HG03558 (cell line): ENCODE measurements around the gene HIRA.

Experiments
- ATAC-seq: cut with Tn5 transposase; IDR thresholded peaks from one replicate; pipeline ENCODE4 v1.9.1; 2021; ENCODE audit warnings: moderate number of reproducible peaks; ENCODE audit not compliant: unreplicated experiment; ENCODE audit errors: extremely low read depth

The HIRA gene

DNA sequence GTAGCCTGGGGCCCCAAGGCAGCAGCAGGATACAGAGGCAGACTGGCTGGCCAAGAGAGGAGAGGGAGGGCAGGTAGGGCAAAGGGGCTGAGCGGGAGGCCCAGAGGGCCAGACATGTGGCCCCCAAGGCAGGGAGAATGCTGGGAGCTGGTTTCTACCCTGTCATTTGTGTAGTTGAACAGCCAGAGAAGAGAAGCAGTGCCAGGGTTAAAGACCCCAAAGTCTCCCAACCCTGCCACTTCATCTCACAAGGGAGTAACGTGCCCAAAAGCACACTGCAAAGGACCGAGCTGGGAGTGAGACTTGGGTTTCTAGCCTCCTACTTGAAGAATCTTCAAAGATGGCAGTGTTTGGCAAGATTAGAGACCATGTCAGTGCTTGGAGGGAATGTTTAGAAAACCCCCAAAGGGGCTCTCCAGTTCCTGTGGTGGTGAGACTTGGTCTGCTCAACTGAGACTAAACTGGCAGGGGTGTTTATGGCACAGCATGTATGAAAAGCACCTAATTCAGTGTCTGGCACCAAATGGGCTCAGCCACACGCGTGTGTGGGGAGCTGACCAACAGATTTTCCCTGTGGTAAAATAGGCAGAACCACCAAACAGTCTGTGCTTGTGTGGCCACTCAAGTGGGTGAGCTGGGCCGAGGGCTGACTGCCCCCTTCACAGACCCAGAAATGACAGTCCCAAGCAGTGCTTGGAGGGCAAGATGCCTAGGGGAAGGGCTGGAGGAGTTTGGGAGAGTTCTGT, 71.8 kb downstream of the HIRA start:
- no peak for ATAC-seq

DNA sequence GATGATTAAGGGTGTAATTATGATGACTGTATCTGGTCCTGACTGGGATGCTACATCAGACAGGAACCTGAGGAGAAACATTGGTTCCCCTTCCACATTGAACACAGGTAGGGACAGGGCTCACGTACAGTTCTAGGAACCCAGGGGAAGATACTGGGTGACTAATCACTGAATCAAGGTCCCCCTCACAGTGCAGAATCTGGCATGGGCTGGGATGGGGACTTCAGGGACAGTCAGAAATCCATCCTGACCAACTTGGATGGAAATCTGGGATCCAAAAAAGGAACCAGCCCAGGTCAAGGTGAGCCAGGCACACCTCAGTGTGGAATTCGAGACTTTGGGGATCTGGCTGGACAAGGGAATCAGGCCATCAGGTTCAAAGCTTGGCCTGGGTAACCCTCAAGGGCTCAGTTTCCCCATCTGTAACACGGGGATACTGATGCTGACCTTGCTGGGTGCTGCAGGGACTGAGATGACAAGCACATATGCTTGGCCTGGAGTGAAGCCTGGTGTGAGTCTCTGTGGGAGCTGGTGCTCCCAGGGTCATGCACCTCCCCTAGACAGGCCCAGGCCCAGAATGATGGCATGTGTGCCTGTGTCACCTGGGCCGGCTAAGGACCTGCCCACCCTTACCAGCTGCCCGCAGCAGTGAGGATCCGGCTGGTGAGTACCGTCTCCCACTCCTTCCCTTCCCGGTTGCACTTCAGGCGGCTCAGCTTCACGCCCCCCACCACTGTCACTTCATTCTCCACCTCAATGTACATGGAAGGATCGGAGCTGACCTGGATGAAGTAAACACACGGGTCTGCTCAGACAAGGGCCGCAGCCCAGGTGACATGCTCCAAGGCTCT, 72.6 kb downstream of the HIRA start:
- no peak for ATAC-seq

DNA sequence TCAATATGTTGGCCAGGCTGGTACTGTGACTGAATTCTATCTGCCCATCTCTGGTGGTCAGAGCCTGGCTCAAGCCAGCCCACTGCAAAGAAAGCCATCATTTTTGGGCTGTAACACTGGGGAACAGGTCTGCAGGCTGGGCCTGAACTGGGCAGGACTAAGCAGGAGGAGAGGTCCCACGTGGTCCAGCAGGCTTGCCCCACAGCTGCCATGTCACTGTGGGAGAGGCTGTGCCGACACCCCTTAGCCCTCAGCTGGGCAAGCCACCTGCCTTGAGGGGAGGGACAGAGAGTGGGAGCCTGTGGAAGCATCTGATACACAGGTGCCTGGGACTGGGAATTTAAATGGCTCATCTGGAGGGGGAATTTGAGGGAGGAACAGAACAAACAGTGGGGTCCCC, 73.3 kb downstream of the HIRA start:
- ATAC-seq, result no peak

DNA sequence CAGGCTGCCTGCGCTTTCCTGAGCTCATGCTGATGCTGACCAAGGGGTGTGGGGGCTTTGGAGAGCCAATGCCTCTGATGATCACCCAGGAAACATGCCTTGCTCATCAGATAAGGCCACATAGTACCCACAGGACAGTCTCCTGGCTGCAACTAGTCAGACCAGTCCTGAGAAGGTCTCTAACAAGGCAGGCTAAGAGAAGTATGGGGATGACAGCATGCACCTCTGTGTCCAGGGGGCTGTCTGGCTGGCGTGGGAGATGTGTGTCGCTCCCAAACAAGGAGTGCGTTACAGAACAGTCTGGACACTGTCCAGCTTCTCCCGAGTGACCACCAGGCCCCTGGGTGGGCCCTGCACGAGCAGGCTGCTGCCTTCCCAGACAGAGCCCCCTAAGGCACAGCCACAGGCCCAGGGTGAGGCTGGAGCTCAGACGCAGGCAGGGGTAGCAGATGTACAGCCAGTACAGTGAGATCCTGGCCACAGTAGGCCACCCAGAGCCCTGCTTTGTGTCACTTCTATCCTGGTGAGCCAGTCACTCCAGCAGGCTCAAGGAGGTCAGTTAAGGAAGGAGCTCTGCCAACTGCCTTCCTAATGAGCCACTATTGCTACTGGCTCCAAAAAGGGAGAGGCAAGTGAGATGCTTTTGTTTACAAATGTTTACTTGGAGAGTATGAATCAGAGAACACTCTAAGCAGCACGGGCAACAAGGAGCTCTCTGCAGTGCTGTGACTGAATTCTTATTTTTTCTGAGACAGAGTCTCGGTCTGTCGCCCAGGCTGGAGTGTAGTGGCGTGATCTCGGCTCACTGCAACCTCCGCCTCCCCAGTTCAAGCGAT, 74.0 kb downstream of the HIRA start:
- ATAC-seq, result no peak

DNA sequence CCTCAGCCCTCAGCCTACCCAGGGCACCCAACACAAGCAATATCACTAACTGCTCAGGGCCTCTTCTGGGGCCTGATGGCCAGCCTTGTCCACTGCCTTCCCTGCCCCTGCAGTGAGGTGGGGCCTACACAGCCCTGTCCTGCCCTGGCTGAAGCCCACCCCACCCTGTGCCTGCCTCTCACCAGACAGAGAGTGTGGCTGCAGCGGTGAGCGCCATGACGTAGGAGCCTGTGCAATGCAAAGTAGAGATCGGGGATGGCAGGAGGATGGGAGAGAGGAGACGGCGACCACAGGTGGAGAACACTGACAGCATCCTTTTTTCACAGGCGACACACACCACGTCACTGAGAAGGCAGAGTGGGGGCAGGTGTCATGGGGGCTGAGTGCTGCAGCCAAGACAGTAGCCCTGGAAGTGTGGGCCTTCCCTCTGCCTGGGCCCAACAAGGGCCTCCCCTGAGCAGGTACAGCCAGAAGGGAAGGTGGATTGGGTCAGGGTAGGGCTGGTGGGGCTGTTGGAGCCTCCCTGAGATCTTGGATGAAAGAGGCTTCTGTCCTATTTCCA, 74.7 kb downstream of the HIRA start:
- ATAC-seq, result no peak

DNA sequence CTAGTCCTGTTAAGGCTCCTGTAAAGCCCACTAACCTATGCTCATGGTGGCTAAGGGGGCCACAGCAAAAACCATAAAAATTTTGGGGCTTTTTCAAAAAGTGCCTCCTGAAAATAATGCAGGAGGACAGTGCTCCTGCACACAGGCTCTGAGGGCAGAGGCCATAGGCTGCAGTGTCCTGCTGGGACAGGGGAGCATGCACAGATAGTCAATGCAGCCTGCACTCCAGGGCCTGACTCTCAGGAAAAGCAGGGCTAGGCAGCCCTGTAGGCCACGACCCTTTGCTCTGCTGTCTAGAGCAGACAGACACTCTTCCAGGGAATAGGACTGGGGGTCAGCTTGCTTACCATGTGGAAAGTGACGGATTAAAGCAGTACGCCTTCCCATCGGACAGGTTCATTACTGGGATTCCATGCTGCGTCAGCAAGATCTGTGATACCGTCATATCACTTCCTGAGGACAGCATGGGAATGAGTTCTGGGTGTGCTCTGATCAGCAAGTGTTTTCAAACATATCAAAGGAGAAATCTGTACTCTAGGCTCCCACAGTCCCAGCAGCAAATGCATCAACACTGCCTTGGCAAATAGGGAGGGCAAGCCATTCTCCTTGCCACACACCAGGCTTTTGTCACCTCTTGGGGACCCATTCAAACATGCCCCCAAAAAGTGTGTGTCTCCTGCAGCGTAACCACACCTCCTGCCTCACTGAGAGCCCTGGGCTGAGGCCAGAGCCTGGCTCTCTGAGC, 75.9 kb downstream of the HIRA start:
- ATAC-seq, result no peak

DNA sequence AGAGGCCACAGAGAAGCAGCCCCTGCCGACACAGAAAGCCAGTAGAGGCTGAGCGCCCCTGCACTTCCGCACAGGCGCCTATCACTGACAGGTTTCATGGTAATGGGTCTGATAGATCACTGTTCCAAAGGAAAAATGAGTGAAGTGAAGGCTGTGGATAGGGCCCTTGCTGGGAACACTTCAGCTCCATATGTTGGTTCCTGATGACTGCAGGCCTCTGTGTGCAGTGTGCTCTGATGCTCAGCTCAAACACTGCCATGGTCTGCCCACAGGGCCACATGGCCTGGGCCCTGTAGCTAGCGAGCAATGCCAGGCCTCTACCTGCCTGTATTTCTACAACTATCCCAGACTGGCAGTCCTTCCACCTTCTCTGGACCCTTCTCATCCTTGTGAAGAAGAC, 77.3 kb downstream of the HIRA start:
- no peak for ATAC-seq

DNA sequence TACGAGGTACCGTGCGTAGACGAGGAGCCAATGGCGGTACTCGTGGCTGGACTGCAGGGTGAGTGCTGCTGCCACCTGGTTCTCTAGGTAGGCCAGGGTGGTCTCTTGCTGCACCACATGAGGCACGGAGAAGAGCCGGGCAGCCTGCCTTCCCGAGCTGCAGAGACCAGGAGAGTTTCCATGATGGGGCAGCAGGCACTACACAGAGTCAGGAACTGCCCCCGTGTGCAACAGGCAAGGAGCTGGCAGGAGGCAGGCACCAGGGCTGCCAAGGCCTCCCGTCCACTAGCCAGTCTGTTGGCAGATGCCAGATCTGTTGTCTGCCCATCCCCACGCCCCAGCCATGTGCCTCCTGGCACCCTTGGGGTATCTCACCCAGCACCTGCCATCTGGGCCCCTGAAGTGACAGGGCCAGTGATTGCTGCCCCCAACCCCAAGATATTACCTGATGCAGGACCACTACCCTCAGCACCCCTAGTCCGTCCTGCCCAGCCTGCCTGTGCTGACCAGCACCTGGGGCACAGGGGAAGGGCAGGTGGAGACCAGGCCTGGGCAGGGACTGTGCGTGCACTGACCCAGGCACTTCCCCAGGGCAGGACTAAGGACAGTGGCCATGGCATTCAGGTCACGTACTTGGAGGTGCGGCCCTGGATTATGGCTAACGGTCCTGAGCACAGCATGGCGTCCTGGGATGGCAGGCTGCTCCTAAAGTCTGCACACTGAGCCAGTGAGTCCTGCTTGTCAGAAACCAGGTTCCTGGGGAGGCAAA, 78.0 kb downstream of the HIRA start:
- ATAC-seq, result no peak

DNA sequence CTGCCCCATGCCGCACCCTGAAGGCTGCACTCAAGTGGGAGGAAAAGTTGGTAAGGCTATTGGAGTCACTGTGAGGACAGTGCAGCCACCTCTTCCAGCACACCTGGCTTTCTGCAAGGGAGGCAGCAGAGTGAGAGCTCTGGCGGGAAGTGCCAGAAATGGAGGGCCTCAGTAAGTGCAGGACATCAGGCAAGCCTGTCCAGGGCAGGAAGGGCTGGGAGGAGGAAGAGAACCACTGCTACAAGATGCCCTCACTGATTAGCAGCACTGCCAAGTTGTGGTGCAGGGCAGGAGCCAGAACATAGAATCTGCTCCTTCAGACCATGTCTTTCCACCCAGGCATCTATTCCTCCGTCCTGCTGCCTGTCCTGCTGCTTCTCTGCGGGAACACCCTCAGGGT, 78.8 kb downstream of the HIRA start:
- no peak for ATAC-seq

DNA sequence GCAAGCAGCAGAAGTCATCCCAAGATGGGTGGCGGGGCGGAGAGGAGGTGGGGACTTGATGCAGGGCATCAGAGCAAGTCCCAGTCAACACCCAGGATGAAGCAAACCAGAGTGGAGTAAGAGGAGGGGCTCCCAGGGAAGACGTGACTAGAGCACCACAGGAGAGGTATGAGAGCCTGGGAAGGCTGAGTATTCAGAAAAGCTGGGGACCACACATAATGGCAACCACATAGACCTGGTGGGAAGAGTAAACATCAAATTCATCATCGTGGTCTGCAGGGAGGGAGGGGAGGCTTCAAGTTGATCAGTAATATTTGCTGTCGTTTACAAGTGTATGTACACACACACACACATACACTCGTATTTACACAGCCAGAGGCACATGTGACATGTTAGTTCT, 79.3 kb downstream of the HIRA start:
- ATAC-seq, result no peak

DNA sequence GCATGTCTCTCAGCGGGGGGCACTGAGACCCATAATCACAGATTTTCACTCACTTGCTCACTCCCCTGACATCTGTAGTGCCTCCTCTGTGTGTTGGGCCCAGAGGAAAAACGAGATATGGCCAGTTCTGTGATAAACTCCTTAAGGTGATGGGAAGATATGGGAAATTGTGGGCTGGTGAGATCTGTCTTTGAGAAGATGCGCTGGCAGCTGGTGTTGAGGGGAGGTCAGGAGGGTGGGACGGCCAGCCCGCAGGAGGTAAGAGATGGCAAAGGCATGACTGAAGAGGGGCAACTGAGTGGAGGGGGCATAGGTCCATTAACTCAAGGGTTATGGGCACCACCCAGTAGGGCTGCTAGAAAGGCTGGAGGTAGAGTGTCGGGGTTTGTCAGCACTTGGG, 79.9 kb downstream of the HIRA start:
- no peak for ATAC-seq

DNA sequence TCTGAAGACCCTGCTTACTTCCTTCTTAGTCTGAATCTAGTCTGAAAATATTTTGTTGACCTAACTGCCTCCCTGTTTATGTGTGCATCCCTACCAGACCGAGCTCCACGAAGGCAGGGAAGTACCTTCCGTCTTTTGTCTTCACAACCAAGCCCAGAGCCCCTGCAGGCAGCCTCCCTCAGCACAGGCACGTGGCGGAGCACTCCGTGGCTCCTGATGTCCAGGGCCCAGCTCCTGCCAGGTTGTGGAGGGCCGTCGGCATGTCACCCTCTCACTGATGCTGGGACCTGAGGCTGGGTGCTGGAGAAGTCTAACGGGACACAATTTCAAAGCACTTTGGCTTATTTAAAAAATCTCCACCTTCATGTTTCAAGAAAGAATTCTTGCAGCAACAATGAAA, 80.6 kb downstream of the HIRA start:
- no peak for ATAC-seq

DNA sequence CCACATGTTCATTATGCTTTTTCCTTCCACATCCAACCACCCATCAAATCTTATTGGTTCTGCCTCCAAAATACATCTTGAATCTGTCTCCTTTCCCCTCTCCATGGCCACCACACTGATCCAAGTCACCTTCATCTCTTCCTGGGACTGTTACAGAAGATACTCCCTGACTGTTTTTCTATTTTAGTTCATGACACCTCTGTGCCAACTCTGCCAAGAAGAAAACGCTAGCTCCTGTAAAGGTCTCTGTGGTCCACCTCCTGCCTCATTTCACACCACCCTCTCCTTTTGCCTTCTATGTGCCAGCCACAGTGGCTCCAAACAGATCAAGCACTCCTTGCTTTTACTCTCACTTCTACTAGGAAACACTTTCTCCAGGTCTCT, 81.1 kb downstream of the HIRA start:
- ATAC-seq, result no peak

DNA sequence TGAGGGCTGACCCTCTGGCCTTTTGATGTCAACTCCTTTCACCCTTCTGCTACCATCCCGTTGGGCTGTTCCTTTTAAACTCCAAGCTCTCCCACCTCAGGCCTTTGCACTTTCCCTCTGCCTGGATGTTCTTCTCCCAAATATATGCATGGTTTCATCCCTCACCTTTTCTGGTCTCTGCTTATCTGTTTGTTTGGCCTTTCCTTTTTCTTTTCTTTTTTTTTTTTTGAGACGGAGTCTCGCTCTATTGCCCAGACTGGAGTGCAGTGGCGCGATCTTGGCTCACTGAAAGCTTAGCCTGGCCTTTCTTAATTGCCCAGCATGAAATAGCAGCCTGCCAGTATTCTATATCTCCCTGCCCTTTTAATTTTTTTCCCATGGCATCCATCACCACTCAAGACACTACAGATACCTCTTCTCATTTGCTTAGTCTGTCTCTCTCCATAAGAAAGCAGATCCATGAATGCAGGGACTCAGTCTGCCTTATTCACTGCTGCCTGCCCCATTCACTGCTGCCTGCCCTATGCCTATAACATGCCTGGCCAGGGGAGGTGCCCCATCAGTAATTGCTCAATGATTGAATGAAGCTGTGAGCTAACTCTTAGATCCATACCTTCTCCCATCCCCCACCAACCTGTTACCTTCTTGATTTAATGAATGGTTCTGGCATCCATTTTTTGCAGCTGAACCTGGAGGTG, 81.6 kb downstream of the HIRA start:
- no peak for ATAC-seq

DNA sequence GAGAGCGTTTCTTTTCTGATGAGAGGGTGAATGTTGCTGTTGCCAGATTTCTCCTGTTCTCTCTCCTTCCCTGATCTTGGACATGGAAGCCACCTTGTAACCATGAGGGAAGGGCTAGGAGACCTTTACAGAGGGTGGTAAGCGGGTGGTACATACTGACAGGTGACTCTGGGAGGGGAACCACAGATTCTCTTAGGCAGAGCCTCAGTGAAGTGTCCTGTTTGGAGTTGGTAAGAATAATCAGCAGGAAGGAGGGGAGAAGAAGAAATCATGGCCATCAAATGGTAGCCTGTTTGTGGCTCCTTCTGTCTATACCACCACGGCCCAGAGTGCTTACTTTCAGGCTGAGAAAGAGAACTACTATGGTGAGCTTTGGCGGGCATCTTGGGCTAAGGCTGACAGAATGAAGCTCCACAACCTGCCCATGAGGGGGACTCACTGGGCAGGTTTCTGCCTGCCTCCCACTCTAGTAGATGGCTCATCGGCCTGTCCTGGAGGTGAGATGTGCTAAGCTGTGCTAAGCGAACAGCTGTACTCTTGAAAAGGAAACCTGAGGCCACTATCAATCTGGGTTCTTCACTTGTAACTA, 84.8 kb downstream of the HIRA start:
- ATAC-seq, result no peak

DNA sequence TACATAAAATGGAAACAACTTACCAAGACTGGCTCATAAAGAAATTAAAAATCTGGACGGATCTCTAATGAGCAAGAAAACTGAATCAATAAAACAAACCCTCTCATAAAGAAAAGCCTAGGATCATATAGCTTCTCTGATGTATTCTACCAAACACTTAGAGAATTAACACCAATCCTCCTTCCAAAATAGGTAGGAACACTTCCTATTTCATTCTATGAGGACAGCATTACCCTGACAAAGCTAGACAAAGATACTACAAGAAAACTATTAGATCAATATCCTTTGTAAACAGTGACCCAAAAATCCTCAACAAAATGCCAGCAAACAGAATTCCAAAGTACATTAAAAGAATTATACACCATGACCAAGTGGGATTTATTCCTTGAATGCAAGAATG, 87.1 kb downstream of the HIRA start:
- ATAC-seq, result no peak

DNA sequence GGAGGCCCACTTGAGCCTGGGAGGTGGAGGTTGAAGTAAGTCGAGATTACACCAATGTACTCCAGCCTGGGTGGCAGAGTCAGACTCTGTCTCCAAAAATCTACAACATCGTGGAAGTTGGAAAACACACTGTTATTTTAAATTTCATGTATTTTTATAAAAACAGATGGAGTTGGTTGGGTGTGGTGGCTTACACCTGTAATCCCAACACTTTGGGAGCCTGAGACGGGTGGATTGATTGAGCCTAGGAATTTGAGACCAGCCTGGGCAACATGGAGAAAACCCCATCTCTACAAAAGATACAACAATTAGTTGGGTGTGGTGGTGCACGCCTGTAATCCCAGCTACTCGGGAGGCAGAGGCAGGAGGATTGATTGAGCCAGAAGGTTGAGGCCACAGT, 88.1 kb downstream of the HIRA start:
- no peak for ATAC-seq

DNA sequence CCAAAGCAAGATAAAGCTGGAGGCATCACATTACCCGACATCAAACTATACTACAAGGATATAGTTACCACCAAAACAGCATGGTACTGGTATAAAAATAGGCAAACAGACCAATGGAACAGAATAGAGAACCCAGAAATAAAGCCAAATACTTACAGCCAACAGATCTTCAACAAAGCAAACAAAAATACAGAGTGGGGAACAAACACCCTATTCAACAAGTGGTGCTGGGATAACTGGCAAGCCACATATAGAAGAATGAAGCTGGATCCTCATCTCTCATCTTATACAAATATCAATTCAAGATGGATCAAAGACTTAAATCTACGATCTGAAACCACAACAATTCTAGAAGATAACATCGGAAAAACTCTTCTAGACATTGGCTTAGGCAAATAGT, 90.0 kb downstream of the HIRA start:
- ATAC-seq, result no peak
